ENCODE results near the gene TOPORS.

- TF ChIP-seq, protein P1, sequence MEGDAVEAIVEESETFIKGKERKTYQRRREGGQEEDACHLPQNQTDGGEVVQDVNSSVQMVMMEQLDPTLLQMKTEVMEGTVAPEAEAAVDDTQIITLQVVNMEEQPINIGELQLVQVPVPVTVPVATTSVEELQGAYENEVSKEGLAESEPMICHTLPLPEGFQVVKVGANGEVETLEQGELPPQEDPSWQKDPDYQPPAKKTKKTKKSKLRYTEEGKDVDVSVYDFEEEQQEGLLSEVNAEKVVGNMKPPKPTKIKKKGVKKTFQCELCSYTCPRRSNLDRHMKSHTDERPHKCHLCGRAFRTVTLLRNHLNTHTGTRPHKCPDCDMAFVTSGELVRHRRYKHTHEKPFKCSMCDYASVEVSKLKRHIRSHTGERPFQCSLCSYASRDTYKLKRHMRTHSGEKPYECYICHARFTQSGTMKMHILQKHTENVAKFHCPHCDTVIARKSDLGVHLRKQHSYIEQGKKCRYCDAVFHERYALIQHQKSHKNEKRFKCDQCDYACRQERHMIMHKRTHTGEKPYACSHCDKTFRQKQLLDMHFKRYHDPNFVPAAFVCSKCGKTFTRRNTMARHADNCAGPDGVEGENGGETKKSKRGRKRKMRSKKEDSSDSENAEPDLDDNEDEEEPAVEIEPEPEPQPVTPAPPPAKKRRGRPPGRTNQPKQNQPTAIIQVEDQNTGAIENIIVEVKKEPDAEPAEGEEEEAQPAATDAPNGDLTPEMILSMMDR (IDR thresholded peaks at IDR 0.05), result no peak
- TF ChIP-seq POLR2A (IDR thresholded peaks at IDR 0.05), result peak in 3 of 4 donors; percentile 62 to 78 (median 63)
Measured at GRCh38 chr9:32552172-32552872, at the start of gene TOPORS, which contains the start of gene SMIM27.
